SIG-M5 treated with dmso at 0.1 percent for 504 hours (cell line): Measurements from ENCODE around the gene WDR5B.
"Not testable (repeated sequence)": the region's sequence is repeated elsewhere in the genome, so short reads cannot be mapped to it uniquely, and the experiment has no call there.

ENCODE experiments used
- DNase-seq: peaks from one replicate; lab custom pipeline; 2025; ENCODE audit not compliant: unreplicated experiment; lab: John Stamatoyannopoulos, UW

WDR5B gene

DNA sequence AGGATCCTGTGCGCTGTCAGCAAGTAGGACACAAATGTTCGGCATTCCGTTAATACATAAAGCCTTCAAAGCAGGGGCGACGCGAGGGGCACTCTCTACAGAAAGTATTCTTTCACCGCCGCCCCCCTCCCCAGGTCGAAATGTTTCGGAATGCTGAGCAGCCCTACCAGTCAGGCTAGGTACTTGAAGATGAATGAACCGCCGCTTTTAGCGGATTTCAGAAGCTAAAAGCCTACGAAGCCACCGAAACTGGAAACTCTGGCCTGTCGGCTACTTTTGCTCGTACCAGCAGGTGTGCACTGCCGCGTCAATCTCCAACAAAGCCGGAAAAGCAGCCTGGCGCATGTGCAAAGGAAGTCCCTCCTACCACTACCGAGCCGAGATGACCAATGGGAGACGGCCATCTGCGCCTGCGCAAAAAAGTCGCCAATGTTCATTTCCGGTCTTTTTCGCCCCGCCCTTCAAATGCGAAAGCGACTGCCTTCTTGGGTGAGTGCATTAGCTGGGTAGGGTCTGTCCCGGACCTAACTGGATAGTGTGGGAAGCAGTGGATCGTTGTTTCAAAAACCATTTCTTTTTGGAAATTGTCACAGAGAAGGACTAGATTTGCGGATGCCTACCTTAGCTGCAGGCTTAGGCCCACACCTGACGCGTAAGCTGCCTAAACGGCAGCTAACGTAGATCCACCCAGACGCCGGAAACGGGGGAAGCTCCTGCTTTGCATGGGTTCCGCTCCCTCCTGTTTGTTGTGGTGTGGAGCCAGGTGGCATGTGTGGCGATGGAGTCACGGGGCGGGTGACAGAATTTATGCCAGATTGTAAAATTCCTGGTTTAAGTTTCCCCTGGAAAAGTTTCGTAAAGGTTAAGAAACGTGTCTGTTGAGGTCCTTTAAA lies at the start of gene WDR5B:
Gene WDR5B (minus strand): TSS at position 301 of the 893 bp plus-strand sequence. CDS start 534 bp downstream, outside the sequence.
- DNase-seq = no peak

DNA sequence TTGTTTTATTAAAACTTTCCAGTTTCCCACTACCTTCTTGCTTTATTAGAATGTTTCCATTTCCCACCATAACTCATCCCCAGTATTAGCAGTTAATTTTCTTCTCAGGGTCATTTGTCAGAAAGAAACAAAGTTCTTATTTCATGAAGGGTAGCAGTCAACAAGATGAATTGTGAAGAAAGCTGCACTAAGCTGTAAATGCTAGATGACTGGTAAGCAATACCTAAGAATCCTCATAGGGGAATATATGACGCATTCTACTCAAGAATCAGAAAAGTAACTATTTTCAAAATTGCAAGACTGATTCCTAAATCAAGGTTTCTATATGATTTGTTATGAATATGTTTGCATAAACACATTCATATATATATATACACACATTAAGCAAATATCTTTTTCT lies 48.8 kb upstream of the WDR5B start:
- no peak for DNase-seq

DNA sequence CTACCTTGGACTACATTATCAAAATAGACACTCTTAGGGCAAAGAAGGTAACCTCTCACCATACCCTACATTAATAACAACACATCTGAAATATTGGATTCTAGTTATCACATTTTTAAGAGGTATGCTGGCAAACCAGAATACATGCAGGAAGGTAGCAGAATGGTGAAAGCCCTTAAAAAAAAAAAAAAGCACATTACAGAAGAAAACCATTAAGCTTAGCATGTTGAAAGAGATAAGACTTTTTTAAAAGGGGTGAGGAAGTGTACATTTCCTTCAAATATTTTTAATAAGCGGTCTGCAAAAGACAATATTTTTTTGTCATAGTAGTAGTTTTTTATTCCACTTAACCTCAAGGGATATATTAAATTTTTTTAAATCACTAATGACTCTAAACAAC lies 46.5 kb upstream of the WDR5B start:
- no peak for DNase-seq

DNA sequence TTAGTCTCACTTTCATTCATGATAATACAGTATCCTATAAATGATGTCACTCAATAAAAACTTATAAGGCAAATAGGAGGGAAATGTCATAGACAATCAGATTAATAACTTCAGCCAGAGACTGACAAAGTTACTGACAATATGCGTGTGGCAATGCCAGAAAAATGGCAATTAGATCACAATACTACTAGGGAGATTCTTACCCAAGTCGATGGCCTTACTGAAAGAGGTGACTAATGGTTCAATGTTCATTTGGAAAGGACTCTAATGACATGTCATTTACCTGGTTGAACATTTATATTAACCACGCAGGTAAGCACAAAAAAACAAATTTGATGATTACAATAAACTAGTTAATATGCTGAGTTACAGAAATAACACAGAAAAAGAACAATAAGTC lies 45.9 kb upstream of the WDR5B start:
- no peak for DNase-seq

DNA sequence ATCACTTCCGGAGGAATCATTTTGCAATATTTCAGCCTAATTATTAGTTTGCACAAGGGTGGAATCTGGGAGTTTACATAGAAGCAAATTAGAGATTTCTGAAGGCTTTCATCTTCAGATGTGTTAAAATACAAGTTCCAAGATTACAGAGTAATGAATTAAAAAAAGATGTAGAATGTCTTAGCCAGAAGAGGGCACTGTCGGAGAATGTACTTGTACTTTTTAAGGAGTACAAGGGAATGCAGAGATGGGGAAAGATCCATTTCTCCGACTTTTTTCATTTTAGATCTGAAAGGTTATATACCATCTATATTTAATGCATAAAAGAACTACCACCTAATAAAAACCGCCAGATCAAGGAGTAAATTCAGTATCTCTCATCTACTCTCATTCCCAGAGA lies 43.1 kb upstream of the WDR5B start:
- peak; percentile 43 for DNase-seq

DNA sequence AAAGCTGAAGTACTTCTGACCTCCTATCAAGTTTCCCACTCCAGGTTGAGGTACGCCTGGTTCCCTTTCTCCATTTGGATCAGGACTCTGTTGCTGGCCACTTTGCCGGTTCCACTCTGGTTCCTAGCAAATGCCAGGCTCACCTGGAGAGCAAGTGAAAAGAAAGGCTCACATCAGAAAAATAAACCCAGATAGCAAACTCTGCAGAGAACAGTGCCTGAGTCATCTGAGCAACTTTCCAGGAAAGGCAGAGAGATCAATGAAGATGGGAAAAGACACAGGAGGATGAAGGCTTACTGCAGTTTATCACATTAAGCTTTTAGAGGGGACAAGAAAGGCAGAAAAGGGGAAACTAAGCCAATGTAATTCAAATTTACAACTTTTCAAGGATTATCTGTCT lies 41.8 kb upstream of the WDR5B start:
- DNase-seq = no peak

DNA sequence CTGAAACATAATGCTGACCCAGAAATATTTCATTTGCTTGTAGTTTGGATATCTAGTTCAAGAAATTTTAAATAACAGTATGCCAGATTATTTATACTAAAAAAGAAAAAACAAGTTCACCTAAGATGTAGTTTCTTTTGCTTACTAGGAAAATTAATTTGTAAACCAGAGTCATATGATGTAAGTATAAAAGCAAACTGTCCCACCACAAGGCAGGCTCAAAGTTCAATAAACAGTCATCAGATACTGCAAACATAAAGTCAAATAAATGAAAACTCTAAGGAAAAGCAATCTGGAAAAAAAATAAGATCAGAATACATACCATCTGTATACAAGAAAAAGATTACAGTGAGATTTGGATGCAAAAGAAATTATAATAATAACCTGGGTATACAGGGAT lies 40.2 kb upstream of the WDR5B start:
- DNase-seq = no peak

DNA sequence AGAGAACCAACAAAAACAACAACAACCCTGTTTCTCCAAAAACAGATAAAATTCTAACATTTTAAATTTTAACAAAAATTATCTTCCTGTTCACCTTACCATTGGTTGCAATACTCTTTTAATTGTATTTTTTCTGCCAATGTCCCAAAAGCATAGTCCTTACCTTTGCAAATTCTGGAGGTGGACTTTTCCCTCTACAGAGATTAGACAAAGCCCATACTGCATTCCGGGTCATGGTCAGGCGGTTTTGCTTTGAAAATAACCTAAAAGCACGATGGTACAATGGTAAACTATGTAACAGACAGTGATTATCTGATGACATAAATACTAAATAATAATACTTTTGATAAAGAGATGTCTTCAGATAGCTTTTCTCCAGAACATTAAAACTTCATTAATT lies 35.5 kb upstream of the WDR5B start:
- DNase-seq = no peak

DNA sequence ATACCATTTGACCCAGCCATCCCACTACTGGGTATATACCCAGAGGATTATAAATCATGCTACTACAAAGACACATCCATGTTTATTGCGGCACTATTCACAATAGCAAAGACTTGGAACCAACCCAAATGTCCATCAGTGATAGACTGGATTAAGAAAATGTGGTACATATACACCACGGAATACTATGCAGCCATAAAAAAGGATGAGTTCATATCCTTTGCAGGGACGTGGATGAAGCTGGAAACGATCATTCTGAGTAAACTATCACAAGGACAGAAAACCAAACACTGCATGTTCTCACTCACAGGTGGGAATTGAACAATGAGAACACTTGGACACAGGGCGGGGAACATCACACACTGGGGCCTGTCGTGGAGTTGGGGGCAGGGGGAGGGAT lies 32.4 kb upstream of the WDR5B start:
- not testable (repeated sequence) for DNase-seq

DNA sequence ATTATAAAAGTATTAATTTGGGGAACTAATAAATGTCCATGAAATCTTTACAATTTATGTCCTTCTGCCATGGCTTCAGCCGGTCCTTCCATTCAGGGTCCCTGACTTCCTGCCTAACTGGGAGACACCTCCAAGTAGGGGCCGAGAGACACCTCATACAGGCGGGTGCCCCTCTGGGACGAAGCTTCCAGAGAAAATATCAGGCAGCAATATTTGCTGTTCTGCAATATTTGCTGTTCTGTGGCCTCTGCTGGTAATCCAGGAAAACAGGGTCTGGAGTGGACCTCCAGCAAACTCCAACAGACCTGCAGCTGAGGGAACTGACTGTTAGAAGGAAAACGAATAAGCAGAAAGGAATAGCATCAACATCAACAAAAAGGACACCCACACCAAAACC lies 28.6 kb upstream of the WDR5B start:
- DNase-seq = not testable (repeated sequence)

DNA sequence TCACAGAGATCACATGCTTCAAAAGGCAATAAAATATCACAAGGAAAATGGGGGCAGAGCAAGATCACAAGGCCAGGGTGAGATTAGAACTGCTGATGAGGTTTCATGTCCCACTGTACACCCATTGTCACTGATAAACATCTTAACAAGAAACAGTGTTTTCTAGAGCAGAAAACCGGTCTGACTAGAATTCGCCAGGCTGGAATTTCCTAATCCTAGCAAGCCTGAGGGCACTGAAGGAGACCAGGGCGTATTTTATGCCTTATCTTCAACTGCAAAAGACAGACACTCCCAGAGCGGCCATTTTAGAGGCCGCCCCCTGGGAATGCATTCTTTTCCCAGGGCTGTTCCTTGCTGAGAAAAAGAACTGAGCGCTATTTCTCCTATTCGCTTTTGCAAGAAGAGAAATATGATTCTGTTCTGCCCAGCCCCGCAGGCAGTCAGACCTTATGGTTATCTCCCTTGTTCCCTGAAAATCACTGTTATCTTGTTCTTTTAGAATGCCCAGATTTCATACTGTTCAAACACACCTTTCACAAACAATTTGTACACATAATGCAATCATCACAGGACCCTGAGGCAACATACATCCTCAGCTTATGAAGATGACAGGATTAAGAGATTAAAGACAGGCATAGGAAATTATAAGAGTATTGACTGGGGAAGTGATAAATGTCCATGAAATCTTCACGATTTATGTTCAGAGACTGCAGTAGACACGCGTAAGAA lies 28.1 kb upstream of the WDR5B start:
- peak; percentile 40 for DNase-seq

DNA sequence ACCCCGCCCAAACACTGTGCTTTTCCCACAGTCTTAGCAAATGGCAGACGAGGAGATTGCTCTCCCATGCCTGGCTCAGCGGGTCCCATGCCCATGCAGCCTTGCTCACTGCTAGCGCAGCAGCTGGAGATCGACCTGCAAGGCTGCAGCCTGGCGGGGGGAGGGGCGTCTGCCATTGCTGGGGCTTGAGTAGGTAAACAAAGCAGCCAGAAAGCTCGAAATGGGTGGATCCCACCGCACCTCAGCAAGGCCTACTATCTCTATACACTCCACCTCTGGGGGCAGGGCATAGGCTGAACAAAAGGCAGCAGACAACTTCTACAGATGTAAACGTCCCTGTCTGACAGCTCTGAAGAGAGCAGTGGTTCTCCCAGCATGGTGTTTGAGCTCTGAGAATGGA lies 27.2 kb upstream of the WDR5B start:
- no peak for DNase-seq

DNA sequence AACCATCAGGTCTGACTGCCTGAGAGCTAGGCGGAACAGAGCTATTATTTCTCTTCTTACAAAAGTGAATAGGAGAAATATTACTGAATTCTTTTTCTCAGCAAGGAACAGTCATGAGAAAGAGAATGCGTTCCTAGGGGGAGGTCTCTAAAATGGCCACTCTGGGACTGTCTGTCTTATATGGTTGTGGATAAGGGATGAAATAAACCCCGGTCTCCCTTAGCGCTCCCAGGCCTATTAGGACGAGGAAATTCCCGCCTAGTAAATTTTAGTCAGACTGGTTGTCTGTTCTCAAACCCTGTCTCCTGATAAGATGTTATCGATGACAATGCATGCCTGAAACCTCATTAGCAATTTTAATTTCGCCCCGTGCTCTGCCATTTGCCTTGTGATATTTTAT lies 20.1 kb upstream of the WDR5B start:
- DNase-seq = no peak

DNA sequence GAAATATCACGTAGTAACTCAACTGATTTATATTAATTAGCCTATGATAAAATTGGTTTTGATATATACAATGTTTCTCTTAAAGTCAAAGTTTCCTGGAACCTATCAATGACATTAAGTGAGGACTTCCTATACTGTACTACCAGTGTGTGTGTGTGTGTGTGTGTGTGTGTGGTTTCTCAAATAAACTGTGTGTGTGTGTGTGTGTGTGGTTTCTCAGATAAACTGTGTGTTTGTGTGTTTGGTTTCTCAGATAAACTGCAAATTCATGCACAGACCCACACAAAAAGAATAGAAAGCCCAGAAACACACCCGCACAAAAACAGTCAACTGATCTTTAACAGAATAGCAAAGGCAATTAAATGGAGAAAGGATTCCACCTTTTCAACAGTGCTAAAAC lies 14.5 kb upstream of the WDR5B start:
- no peak for DNase-seq

DNA sequence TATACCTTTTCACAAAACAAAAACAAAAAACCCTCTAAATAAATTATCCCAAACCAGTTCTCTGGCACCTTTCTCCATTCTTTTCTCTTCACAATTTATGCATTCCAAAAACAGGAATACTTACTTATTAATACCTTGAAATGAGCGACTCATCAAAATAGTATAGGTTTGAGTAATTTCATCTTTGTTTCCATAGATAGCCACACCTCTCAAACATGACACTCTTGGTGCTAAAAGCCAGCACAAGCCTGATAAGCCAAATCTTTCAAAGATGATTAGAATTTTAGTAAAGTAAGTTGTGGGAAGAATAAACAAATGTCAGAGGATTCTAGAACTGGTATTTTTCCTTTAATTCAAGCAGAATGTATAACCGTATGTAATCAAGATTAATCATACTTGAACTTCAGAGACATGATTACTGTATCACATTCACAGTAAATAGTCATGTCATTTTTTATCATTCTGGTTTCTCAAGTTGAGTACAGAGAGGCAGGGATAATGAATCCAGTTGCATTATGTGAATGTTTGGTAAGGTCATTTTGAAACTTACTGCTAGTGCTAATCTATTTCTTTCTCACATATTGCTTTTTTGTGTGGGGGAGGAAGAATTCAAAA lies 12.1 kb upstream of the WDR5B start:
- DNase-seq = no peak

DNA sequence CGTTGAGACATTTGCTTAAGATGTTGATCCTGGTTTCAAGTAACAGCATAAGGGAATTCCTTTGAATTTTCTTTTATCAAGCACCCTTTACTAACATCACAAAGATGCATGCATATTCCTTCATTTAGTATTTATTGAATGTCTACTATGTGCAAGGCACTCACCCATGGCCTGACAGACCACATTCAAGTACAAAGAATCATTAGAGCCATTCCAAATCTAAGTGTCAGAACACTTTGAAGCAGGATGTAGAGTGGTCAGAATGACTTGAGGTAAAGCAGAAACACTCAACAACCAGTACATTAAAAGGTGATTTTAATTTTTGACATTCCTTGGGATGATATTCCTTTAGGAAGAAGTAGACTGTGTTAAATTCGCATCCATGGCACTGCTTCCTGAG lies 6.0 kb upstream of the WDR5B start:
- no peak for DNase-seq

DNA sequence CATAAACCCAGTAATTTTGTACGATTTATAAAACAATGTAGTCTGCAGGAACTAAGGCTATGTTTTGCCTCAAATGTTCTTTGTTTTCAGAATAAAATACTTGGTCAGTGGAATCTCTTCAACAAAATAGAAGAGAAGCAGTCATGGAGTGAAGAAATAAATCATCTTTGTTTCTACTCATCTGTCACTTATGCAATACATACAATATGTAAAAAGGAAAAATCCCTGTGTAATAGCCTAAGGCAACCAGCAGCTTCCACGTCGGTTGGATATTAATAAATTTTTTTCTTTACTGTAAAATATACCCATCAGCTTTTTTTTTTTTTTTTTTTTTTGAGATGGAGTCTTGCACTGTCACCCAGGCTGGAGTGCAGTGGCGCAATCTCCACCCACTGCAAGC lies 5.2 kb upstream of the WDR5B start:
- no peak for DNase-seq

DNA sequence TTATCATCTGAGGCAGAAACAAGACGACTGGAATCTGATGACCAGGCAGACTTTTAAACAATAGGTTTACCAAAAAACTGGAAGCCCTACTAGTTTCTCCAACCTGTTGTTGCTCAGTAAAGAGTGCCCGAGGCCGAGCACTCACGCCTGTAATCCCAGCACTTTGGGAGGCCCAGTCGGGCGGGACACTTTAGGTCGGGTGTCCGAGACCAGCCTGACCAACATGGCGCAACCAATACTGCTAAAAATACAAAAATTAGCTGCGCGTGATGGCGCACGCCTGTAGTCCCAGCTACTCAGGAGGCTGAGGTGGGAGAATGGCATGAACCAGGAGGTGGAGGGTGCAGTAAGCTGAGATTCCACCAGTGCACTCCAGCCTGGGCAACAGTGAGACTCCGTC lies 1.1 kb upstream of the WDR5B start:
- DNase-seq = no peak

DNA sequence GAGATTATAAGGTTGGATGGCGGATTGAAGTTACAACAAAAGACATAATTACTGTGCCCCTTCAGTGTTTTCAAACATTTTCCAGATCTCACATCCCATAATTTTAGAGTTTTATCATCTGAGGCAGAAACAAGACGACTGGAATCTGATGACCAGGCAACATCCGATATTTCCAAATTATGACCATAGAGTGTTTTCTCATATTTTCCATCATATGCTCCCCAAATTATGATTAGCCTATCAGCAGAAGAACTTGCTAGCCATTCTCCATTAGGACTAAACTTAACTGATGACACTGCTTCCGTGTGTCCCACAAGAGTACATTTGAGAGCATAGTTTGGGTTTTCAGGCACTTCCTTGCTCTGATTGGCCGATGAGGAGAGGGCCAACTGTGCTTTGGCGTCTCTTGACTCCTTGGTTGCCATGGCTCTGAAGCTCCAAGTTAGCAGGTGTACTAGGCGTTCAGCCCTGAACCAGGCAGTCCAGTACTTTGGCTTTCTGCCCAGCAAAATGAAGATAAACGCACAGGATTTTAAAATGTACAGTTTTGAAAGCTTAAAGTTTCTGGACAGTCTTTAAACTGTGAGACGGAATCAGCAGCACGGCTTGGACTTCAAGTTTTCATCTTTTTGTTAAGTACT lies 638 bp downstream of the WDR5B start:
- no peak for DNase-seq

DNA sequence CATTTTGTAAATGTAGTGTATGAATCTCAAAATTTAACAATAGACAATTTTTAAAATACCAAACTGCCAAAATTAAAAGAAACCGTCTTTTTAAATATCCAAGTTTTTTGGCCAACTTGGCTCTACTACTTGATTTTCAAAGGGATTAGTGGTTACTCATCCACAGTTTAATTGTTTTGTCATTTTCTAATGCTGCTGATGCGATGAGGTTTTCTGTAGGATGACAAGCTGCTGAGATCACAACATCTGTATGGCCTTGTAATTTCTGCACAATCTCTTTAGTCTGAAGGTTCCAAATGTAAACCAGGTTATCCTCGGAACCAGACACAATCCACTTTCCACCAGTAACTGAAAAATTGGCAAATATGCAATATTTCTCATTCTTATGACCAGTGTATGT lies 1.5 kb downstream of the WDR5B start:
- no peak for DNase-seq

DNA sequence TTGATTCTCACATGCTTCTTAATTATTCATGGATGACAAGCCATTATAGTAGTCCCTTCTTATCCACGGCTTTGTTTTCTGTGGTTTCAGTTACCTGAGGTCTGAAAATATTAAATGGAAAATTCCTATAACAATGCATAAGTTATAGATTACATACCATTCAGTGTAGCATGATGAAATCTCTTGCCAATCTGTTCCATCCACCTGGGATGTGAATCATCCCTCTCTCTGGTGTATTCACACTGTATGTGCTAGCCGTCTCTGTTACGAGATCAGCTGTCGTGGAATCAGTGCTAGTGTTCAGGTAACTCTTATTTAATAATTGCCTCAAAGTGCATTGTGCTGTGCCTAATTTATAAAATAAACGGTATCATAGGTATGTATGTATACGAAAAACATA lies 5.2 kb downstream of the WDR5B start:
- DNase-seq = no peak

DNA sequence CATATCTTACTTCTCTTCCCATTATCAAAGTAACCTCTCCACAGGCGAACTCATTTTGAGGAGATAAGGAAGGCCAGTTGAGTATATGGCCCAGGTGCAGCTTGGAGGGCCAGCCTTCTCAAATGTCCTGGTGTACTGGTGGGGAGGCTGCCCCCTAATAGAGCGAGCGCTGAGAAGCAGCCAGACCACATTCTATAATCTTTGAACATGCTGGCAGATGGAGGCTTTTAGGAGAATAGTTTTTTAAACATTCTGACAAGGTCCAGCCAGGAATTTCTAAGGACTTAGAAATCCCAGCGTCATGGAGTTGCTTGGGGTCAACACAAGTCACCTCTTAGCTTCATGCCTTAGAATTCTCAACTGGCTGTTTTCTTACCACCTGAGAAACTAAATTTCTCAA lies 5.8 kb downstream of the WDR5B start:
- DNase-seq = no peak
